Keratinocyte (primary cell): Measurements from ENCODE around the gene IKBIP.

Experiments
- EZH2 ChIP-seq: IDR thresholded peaks from one replicate; pipeline ENCODE4 v1.6.1; 2012; ENCODE audit warnings: inconsistent platforms, mild to moderate bottlenecking, low read length, moderate library complexity
- TF ChIP-seq, protein P1 (sequence below), 3 experiments: IDR thresholded peaks in 1 of 3; conservative IDR thresholded peaks in 1 of 3; optimal IDR thresholded peaks in 1 of 3; 2 replicates in 2 of 3; 3 replicates in 1 of 3; pipeline versions ENCODE3 to v1.5.1; 2011; ENCODE audit warnings: low read length in 3 of 3, mild to moderate bottlenecking in 3 of 3, moderate library complexity in 2 of 3, control low read depth in 1 of 3, inconsistent platforms in 1 of 3; ENCODE audit not compliant: insufficient read depth in 2 of 3; ENCODE audit errors: extremely low read depth in 1 of 3

DNA sequence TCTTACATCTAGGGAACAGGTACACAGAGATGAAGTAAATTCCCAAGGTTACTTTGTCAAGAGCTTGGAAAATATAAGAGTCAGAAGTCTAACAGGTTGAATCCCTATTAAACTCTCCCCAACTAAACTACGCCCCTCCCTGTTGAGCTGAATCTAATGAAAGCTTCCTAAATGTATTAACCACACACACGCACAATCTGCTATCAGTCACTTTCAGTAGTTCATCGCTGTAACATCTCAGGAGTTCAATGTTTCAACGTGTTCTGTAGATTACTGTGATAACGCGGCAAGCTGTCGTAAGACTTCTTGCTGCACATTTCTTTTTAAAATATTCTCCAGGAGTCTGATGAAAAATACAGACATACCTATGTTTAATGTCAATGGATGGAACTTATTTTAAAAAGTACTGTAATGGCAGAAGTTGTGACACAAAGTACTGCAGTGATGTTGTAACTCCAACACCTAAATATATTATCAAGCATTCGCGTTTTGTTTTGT, 51.7 kb downstream of the IKBIP start:
- TF ChIP-seq, protein P1, sequence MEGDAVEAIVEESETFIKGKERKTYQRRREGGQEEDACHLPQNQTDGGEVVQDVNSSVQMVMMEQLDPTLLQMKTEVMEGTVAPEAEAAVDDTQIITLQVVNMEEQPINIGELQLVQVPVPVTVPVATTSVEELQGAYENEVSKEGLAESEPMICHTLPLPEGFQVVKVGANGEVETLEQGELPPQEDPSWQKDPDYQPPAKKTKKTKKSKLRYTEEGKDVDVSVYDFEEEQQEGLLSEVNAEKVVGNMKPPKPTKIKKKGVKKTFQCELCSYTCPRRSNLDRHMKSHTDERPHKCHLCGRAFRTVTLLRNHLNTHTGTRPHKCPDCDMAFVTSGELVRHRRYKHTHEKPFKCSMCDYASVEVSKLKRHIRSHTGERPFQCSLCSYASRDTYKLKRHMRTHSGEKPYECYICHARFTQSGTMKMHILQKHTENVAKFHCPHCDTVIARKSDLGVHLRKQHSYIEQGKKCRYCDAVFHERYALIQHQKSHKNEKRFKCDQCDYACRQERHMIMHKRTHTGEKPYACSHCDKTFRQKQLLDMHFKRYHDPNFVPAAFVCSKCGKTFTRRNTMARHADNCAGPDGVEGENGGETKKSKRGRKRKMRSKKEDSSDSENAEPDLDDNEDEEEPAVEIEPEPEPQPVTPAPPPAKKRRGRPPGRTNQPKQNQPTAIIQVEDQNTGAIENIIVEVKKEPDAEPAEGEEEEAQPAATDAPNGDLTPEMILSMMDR (optimal IDR thresholded peaks at IDR 0.05 in 1 of 3, IDR thresholded peaks at IDR 0.05 in 1 of 3, conservative IDR thresholded peaks at IDR 0.05 in 1 of 3; ENCODE audit: extremely low read depth in 1 of 3, insufficient read depth in 2 of 3, low read length in 3 of 3), result no peak
- TF ChIP-seq EZH2, result no peak
